ENCODE results near the gene KAT14. TPM values are rescaled to one million over a fixed set of nuclear protein-coding genes. Genes with fewer than 3 reads are reported as not detected.
"Not testable (repeated sequence)": the region's sequence is repeated elsewhere in the genome, so short reads cannot be mapped to it uniquely, and the experiment has no call there.

Gene KAT14
- total RNA-seq, 2 donors from 2014 or later: 12.4 to 16.2 TPM

DNA sequence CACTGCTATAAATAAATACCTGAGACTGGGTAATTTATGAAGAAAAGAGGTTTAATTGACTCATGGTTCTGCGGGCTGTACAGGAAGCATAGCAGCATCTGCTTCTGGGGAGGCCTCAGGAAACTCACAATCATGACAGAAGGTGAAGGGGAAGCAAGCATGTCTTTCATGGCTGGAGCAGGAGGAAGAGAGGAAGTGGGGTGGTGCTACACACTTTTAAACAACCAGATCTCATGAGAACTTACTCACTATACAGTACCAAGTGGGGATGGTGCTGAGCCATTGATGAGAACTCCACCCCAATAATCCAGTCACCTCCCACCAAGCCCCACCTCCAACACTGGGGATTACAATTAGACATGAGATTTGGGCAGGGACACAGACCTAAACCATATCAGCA lies 9.1 kb upstream of the KAT14 start:
- H3K27ac Mint-ChIP-seq: peak overlapping the region; percentile 15
- H3K4me3 Mint-ChIP-seq; H3K4me1 Mint-ChIP-seq (ENCODE audit: low read depth); H3K36me3 Mint-ChIP-seq (ENCODE audit: insufficient read depth in 2 of 2); DNase-seq; H3K9me3 Mint-ChIP-seq; H3K27me3 Mint-ChIP-seq (ENCODE audit: low read depth): not testable (repeated sequence)
- peak; percentile 24 to 62 for ATAC-seq (replicated peaks in 1 of 2)

GRCh38 chr20:18132663-18133062 lies 5.0 kb upstream of the KAT14 start:
- Mint-ChIP-seq H3K4me3 (no peak overlapping the region), H3K9me3 (peaks cover 2 to 4% of the 10 kb centered on the region in 2 donors), H3K27me3 (ENCODE audit: low read depth) (no peaks in the 10 kb centered on the region), H3K27ac (no peak overlapping the region), H3K36me3 (ENCODE audit: insufficient read depth in 2 of 2) (no peaks in the 10 kb centered on the region), H3K4me1 (ENCODE audit: low read depth) (peaks cover 9% of the 10 kb centered on the region)
- DNase-seq (no peak), ATAC-seq (replicated peaks in 1 of 2) (no peak)

- ATAC-seq (replicated peaks in 1 of 2): no peak
- no peak overlapping the region for H3K4me3 Mint-ChIP-seq
- no peak overlapping the region for H3K27ac Mint-ChIP-seq
- H3K27me3 Mint-ChIP-seq (ENCODE audit: low read depth): no peaks in the 10 kb centered on the region
- no peak for DNase-seq
- peaks cover 2 to 4% of the 10 kb centered on the region in 2 donors for H3K9me3 Mint-ChIP-seq
- H3K4me1 Mint-ChIP-seq (ENCODE audit: low read depth): peaks cover 7% of the 10 kb centered on the region
- no peaks in the 10 kb centered on the region for H3K36me3 Mint-ChIP-seq (ENCODE audit: insufficient read depth in 2 of 2)
These were observed 3.7 kb upstream of the KAT14 start for GRCh38 chr20:18133962-18134361.

DNA sequence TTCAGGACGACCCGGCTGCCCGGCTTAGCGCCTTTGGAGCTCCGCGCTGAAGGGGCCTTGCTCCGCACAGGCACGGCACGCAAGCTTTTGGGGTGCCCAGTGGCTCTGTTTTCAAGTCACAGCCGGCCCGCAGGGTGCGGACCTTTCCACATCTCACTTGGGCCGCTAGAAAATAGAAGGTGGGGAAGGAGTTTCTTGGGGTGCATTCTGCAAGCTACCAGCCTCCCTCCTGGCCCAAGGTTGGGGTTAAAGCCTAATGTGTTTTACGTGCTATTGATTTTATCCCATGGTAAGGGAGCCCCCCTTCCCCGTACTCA lies 561 bp downstream of the KAT14 start:
- Mint-ChIP-seq H3K9me3 (no peaks in the 10 kb centered on the region), H3K27me3 (ENCODE audit: low read depth) (no peaks in the 10 kb centered on the region), H3K4me1 (ENCODE audit: low read depth) (peaks cover 19% of the 10 kb centered on the region), H3K27ac (peak overlapping the region; percentile 56), H3K4me3 (peak overlapping the region; percentile 76 to 88), H3K36me3 (ENCODE audit: insufficient read depth in 2 of 2) (peaks cover 3 to 6% of the 10 kb centered on the region in 2 donors)
- ATAC-seq (replicated peaks in 1 of 2) (peak in 1 of 2 donors; percentile 2), DNase-seq (no peak)

DNA sequence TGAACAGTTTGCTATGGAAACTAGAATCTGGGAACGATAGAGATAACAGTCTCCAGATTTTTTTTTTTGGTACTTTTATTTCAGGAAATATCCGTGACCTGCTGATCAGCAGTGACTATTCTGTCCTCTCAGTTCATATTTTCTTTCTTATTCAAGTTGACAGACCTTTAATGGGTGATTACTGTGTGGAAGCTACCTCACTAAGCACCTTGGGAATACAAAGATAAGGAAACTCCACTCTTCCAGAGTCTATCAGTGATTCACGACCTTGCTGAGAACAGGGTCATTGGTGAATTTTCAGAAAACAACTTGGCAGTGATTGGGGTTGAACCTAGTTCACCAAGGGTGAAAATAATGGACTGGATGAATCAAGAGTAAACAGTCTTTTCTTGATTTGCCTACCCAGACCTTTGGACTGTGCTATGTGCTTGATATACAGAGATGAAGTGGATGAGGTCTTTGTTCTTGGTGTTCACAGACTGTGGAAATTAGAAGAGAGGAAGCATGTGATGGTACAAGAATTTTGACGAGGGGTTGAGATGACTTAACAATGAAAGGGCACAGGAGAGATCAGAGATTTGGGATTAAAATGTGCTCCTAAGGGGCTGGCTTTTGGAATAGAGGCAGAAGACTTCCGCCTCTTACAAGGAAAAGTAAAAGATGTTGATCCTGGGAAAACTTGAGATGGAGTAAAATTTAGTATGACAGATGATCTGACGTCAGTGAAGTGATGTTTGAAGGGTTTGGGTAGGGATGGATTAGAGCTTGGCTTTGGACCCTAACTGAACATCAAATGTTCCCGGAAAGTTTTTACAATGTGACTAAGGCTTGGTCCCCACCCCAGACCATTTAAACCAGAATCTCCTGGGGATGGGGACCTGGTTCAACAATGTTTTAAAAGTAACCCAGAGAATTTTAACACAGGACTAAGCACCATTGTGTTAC lies 1.2 kb downstream of the KAT14 start:
- H3K36me3 Mint-ChIP-seq (ENCODE audit: insufficient read depth in 2 of 2): peaks cover 3 to 6% of the 10 kb centered on the region in 2 donors
- H3K27ac Mint-ChIP-seq: peak overlapping the region; percentile 56
- H3K4me3 Mint-ChIP-seq: peak overlapping the region; percentile 76 to 88
- ATAC-seq (replicated peaks in 1 of 2): no peak
- DNase-seq: no peak
- H3K27me3 Mint-ChIP-seq (ENCODE audit: low read depth): no peaks in the 10 kb centered on the region
- H3K4me1 Mint-ChIP-seq (ENCODE audit: low read depth): peaks cover 18% of the 10 kb centered on the region
- H3K9me3 Mint-ChIP-seq: no peaks in the 10 kb centered on the region

DNA sequence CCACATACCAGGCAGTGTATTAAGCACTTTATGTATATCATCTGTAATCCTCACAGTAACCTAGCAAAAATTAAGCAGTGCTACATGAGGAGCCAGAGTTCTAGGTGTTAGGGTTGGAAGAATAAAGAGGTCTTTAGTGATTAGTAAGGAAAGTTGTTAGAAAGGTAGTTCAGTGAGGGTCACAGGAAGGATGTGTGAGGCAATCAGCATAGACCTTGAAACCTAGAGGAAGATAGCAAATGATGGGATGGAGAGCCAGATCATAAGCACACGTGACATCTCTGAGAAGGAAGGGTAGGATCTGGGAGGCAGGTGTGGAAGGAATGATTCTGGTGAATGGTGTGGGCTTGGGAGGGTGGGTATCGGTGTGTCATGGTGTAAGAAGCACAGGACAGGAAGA lies 2.2 kb downstream of the KAT14 start:
- DNase-seq (no peak), ATAC-seq (replicated peaks in 1 of 2) (no peak)
- Mint-ChIP-seq H3K4me3 (peak overlapping the region; percentile 76 to 88), H3K9me3 (no peaks in the 10 kb centered on the region), H3K27me3 (ENCODE audit: low read depth) (no peaks in the 10 kb centered on the region), H3K27ac (peak overlapping the region; percentile 23), H3K4me1 (ENCODE audit: low read depth) (peaks cover 18% of the 10 kb centered on the region), H3K36me3 (ENCODE audit: insufficient read depth in 2 of 2) (peaks cover 3 to 6% of the 10 kb centered on the region in 2 donors)

- no peak for DNase-seq
- no peaks in the 10 kb centered on the region for H3K27me3 Mint-ChIP-seq (ENCODE audit: low read depth)
- no peaks in the 10 kb centered on the region for H3K9me3 Mint-ChIP-seq
- peaks cover 4 to 9% of the 10 kb centered on the region in 2 donors for H3K36me3 Mint-ChIP-seq (ENCODE audit: insufficient read depth in 2 of 2)
- no peak for ATAC-seq (replicated peaks in 1 of 2)
- H3K4me1 Mint-ChIP-seq (ENCODE audit: low read depth): peaks cover 8% of the 10 kb centered on the region
- no peak overlapping the region for H3K27ac Mint-ChIP-seq
- H3K4me3 Mint-ChIP-seq: no peak overlapping the region
These were observed 7.0 kb downstream of the KAT14 start for GRCh38 chr20:18144541-18145099.

- ATAC-seq (replicated peaks in 1 of 2) (no peak), DNase-seq (no peak)
- Mint-ChIP-seq H3K9me3 (no peaks in the 10 kb centered on the region), H3K27ac (peak overlapping the region; percentile 72), H3K4me3 (no peak overlapping the region), H3K27me3 (ENCODE audit: low read depth) (no peaks in the 10 kb centered on the region), H3K36me3 (ENCODE audit: insufficient read depth in 2 of 2) (peaks cover 2 to 5% of the 10 kb centered on the region in 2 donors), H3K4me1 (ENCODE audit: low read depth) (no peaks in the 10 kb centered on the region)
These were observed 16.7 kb downstream of the KAT14 start for GRCh38 chr20:18154342-18154741.

GRCh38 chr20:18156045-18156444 lies 18.4 kb downstream of the KAT14 start:
- Mint-ChIP-seq H3K4me1 (ENCODE audit: low read depth) (no peaks in the 10 kb centered on the region), H3K36me3 (ENCODE audit: insufficient read depth in 2 of 2) (peaks cover 0 to 7% of the 10 kb centered on the region in 2 donors), H3K27ac (no peak overlapping the region), H3K27me3 (ENCODE audit: low read depth) (no peaks in the 10 kb centered on the region), H3K4me3 (no peak overlapping the region), H3K9me3 (no peaks in the 10 kb centered on the region)
- DNase-seq (no peak), ATAC-seq (replicated peaks in 1 of 2) (no peak)

- Mint-ChIP-seq H3K27me3 (ENCODE audit: low read depth) (no peaks in the 10 kb centered on the region), H3K4me1 (ENCODE audit: low read depth) (peaks cover 21% of the 10 kb centered on the region), H3K4me3 (no peak overlapping the region), H3K36me3 (ENCODE audit: insufficient read depth in 2 of 2) (peaks cover 0 to 15% of the 10 kb centered on the region in 2 donors), H3K9me3 (no peaks in the 10 kb centered on the region), H3K27ac (peak overlapping the region; percentile 90)
- peak in 1 of 2 donors; percentile 50 for ATAC-seq (replicated peaks in 1 of 2)
- DNase-seq: no peak
These were observed 26.7 kb downstream of the KAT14 start for GRCh38 chr20:18164356-18164755.

GRCh38 chr20:18165553-18165952 lies 27.9 kb downstream of the KAT14 start:
- H3K4me3 Mint-ChIP-seq: no peak overlapping the region
- ATAC-seq (replicated peaks in 1 of 2): no peak

GRCh38 chr20:18166241-18166881 lies 28.7 kb downstream of the KAT14 start:
- peaks cover 21% of the 10 kb centered on the region for H3K4me1 Mint-ChIP-seq (ENCODE audit: low read depth)
- H3K27ac Mint-ChIP-seq: no peak overlapping the region
- peaks cover 6 to 21% of the 10 kb centered on the region in 2 donors for H3K36me3 Mint-ChIP-seq (ENCODE audit: insufficient read depth in 2 of 2)
- H3K4me3 Mint-ChIP-seq: no peak overlapping the region
- ATAC-seq (replicated peaks in 1 of 2) (no peak), DNase-seq (no peak)
- no peaks in the 10 kb centered on the region for H3K27me3 Mint-ChIP-seq (ENCODE audit: low read depth)
- H3K9me3 Mint-ChIP-seq: no peaks in the 10 kb centered on the region

More at GRCh38 chr20:18165553-18165952, 27.9 kb downstream of the KAT14 start:
- H3K36me3 Mint-ChIP-seq (ENCODE audit: insufficient read depth in 2 of 2): peaks cover 0 to 15% of the 10 kb centered on the region in 2 donors
- peaks cover 21% of the 10 kb centered on the region for H3K4me1 Mint-ChIP-seq (ENCODE audit: low read depth)
- no peaks in the 10 kb centered on the region for H3K9me3 Mint-ChIP-seq
- H3K27ac Mint-ChIP-seq: no peak overlapping the region
- no peak for DNase-seq
- no peaks in the 10 kb centered on the region for H3K27me3 Mint-ChIP-seq (ENCODE audit: low read depth)

DNA sequence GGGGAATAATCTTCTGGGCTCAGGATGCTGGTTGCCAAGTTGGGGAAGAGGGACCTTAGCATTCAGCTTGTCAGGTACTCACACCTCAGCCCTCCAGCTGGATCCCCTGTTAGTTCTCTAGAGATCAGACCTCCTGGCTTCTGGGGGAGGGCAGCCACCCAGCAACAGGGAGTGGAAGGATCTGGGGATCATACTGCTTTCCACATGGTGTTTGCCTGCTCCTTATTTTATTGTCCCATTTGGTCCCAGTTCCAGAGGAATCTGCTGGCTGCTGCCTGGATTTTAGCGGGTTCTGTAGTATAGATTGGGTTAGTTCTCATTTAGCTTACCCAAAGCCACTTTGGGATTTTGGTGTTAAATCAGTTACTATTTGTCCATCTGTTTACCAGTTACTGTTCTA lies 29.3 kb downstream of the KAT14 start:
- no peak overlapping the region for H3K27ac Mint-ChIP-seq
- peaks cover 6 to 20% of the 10 kb centered on the region in 2 donors for H3K36me3 Mint-ChIP-seq (ENCODE audit: insufficient read depth in 2 of 2)
- DNase-seq: no peak
- H3K4me1 Mint-ChIP-seq (ENCODE audit: low read depth): peaks cover 21% of the 10 kb centered on the region
- H3K9me3 Mint-ChIP-seq: no peaks in the 10 kb centered on the region
- ATAC-seq (replicated peaks in 1 of 2): no peak
- no peaks in the 10 kb centered on the region for H3K27me3 Mint-ChIP-seq (ENCODE audit: low read depth)
- H3K4me3 Mint-ChIP-seq: no peak overlapping the region

All from activated T-cell treated with anti-CD3 and anti-CD28 coated beads, Interleukin-2, amount 50 U/mL, for 72 hours (primary cell).